Fibroblast of peridontal ligament (primary cell): ENCODE data around the gene DPYD.
A peak's percentile ranks its signal among the peaks of the same experiment; 100 is the strongest.

Experiments
- DNase-seq: peaks from one replicate; pipeline ENCODE4 v3.0.0-alpha.2; 2010; ENCODE audit errors: extremely low read depth

The DPYD gene

DNA sequence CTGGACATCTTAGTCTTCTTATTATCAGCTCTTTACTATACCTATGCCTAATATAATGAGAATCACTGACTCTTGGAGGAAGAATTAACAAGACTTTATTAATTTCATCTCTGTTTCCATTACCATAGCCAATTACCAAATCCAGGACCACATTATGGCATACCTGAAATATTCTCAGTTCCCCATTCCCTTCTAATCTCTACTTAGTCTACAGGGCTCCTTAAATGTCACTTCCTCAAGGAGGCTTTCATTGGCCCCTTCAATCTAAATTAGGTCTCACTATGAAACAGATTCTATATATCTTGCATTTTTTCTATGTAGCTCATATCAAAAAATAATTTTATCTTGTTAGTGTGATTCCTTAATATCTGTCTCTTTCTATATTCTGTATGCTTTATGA is 828.0 kb downstream of the DPYD start:
- DNase-seq, result no peak

DNA sequence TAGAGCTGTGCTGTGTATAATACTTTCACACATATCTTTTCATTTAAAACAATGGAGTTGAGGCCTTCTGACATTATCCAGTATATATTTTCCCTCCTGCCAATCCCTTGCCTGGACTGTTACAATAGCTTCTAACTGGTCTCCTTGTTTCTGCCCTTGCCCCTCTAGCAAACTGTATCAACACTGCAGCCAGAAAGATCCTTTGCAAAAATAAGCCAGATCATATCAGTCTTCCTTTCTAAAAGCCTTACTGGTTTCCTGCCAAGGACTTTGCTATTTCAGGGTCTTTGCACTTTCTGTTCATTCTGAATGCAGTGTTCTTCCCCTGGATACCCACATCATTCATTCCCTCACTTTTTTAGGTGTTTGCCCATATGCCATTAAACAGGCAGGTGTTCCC is 829.2 kb downstream of the DPYD start:
- no peak for DNase-seq

DNA sequence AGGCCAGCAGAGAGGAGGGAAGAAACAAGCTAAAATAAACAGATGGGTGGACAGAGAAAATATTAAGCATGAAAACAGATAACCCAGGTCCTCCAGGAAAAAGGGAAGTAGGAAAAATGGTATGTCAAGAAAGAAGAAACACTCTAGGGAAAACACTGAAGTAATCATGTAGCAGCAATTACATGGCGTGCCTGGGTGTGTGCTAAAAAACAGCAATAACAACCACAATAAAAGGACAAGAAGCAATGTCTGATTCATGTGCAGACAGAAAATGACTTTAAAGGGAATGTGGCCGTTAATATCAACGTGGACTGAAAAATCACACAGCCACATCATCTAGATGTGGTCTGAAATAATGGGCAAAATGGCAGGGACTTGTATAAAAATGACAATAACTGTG is 829.6 kb downstream of the DPYD start:
- no peak for DNase-seq

DNA sequence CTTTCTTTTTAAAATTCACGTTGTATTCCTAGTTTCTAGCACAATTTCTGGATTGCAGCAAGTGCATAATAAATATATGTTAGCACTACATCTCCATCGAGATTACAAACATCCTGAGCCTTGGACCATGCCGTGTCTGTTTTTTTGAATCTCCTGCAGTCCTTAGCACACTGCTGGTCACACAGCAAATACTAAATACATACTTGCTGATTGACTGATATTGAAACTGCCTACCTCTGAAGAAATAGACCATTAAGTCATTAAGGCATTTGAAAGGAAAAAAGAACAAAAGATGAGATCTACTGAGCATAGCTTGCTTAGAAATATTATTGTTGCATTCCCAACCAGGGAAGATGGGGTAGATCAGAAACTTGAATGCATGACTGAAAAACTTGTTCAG is 830.1 kb downstream of the DPYD start:
- DNase-seq, result no peak

DNA sequence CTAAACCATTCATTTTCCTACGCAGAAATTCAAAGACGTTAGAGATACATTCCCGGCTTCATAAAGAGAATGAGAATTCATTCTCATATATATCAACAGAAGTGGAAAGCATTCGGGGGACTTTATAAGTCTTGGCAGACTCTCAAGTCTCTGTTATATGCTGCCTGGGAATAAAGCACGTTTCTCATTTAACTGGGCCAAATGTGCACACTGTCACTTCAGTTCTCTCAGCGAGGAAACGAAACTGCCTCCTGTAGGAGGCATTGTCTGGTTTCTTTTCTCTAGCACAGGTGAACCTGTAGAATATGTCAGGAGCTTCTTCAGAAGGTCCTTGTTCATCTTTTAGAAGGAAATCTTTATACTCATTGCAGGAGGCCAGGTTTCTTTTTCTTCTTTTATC is 831.7 kb downstream of the DPYD start:
- DNase-seq, result no peak

DNA sequence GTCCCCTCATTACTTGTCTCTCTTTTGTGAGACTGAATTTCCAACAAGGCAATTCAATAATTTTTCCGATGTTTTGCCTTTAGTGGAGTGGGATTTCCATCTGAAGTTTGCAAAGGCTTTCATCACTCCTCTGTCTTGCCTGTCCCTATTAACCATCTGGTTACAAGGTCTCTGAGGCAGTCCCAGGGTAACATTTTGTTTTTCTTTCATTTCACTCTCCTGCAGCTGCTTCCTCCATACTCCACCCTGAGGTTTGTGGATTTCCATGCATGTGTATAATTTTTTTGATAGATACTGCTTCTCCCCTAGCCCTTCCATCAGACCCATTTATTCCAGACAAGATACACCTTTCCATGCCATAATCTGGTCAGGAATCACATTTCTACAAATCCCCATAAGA is 832.4 kb downstream of the DPYD start:
- DNase-seq, result peak; percentile 10

DNA sequence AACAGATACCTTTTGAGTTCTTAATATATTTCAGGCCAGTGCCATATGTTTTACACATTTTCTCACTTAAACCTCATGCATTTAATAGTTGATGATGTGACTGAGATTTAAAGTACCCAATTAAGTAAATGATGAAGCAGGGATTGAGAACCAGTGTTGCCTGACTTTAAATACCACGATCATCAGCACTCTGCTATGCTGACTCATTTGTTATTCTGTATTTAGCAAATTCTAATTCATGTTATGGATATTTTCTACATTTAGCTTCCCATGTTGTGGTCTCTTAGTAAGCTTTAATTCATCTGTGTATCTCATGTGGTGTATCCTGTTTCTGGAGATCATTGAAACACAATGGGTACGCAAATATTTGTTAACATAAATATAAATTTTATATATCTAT is 836.3 kb downstream of the DPYD start:
- DNase-seq, result peak; percentile 44

DNA sequence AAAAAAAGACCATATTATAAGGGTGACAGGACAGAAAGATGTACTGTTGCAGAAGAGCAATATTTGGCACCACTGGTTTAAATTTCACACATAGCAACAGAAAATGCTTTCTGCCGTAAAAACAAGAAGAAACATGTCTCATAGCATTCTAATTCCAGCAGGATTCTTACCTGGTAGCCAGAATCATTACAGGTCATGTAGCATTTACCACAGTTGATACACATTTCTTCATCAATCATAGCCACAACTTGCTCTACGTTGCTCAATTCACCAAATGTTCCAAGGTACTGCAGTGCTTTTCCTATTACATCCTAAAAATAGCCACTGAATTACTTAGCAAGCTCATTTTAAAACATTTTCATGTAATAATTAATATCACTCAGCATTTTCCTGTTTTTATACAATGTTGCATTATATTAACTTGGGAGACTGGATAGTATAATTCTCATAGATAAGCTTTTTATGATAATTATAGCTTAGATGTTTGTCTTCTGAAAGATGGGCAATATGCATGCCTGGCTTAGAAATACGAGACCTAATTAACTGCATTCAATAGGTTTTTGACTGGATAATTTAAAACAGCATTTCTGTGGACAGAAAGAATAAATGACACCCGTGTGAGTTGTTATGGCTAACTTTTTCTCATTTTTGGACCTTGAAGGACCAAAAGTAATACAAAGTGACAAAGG is 838.5 kb downstream of the DPYD start:
- no peak for DNase-seq

DNA sequence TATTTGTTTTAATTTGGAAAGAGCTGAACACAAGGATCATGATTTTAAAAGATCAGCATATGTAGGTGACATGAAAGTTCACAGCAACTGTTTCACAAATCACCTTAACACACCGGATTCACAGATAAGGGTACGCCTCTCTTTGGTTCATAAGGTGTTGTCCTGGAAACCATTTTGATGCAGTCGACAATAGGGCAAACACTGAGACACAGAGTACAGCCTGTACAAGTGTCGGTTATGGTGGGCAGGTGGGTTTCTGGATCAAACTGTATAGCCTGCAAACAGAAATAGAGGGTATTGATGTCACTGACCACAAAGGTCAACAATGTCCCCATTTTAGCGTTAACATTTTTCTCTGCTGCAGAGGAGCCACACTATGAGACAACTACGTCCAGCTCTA is 842.0 kb downstream of the DPYD start:
- DNase-seq, result no peak

DNA sequence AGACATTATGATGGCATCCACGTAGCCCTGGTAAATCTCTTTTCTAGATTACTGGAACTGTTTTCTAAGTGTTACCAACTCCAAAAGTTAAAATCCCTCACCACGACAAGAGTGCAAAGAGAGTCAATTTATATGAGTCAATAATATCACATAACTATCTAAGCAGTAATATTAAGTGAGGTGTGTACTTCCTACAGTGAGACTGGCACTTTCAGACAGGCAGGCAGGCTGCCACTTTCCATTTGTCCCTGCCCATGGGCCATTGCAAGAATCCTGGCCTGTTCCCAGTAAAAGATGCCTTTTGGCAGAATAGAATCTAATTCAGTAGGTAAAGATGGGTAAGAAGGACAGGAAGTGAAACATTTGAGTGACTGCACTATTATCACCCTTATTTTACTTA is 843.6 kb downstream of the DPYD start:
- no peak for DNase-seq

DNA sequence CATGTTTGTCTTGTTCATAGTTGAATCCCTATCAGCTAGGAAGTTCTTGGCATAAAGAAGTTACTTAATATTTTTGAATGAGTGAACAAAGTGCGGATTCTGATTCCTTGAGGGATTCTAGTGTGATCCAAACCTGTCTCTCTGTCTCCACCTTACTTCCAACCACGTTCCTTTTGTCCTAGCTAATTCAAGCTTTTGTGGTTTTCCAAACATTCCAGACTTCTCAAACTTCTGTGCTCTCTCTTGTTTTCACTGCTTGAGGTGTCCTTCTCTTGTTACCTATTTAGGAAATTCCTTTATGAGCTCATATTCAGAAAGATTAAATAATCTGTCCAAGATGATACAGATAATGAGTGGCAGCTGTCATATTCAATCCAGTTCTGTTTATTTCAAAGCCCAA is 846.1 kb downstream of the DPYD start:
- DNase-seq, result no peak

DNA sequence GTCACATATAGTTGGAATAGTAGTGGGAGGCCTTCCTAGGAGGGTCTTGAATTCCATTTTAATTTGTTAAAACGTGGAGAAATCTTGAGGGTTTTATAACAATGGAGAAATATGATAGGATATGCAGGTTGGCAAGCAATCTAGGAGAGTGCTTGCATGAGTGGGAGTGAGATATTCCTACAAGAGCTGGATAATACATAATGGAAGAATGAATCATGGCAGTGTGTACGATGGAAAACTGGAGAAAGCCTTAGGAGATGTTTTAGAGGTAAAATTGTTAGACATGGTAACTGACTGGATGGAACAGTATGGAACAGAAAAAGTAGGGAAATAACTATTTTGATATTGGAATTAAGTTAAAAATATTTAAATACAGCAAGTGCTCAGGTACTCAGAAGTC is 846.9 kb downstream of the DPYD start:
- no peak for DNase-seq

DNA sequence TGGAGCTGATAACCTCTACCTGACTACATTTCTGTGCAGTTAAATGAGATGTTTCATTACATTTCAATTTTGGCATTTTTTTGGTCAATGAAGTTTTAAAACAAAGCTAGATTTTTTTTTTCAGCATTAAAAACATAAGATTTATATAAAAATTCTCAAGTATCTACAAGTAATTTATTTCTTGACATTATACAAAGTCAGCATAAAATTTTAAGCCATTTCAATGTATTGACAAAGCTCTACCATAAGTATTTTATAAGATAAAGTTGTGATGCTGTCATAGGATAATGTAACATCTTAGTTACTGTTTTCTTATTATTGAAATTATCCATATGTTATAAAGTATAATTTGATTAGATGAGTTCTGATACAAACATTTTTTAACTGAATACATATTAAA is 847.7 kb downstream of the DPYD start:
- no peak for DNase-seq

DNA sequence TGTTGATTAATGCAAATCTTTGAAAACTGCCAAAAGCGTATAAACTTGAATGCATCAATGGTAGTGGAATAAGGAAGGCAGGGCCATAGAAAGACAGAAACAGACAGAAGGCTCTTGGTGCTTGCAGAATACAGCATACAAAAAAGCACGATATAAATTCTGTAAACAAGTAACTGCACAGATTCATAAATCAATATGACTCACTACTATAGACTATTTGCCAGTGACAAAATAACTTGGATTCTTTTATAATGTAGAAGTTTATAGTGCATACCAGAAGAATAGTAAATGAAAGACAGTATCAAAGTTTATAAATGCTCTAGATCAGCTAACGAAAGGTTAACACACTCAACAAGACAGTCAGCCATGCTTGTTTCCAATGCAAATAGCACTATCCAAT is 849.7 kb downstream of the DPYD start:
- no peak for DNase-seq

DNA sequence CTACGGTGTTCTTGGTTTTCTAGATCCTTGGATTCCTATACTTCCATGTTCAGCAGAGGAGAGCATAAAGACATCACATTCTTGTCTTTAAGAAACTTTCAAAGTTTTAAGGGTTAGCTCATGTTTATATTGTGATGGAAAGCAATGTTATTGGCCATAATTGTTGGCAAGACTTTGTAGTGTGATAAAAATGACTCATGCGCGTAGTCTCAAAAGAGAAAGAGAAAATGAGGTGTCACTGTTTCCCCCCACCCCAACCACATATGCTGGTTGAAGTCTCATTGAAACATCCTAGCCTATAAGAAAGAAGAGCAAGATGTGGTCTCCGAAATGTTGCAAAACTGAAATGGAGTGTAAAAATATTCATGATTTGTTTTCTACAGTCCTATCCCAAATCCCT is 850.5 kb downstream of the DPYD start:
- DNase-seq, result no peak

DNA sequence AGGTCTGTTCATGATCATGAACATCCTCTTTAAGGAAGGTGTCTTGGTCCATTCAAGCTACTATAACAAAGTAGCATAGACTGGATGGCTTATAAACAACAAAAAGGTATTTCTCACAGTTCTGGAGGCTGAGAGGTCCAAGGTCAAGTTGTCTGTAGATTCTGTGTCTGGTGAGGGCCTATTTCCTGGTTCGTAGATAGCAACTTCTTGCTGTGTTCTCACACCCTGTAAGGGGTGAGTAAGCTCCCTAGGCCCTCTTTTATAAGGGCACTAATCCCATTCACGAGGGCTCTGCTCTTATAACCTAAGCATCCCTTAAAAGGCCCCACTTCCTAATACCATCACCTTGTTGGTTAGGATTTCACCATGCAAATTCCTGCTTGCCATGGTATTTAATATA is 851.5 kb downstream of the DPYD start:
- no peak for DNase-seq

DNA sequence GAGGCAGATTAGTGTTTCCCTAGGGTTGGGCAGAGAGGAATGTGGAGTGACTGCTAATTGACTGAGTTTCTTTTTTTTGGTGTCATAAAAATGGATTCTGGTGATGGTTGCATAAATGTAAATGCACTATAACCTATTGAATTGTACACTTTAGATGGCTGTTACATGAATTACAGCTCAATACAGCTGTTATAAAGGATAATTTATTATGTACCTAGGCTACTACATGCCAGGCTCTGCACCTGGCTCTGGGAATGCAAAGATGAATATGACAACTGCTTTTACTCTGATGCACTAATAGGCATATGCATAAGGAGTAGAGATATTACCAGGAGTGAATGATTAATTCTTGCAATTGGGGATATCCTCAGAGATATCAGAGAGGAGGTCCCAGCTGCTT is 854.0 kb downstream of the DPYD start:
- DNase-seq, result peak; percentile 34

DNA sequence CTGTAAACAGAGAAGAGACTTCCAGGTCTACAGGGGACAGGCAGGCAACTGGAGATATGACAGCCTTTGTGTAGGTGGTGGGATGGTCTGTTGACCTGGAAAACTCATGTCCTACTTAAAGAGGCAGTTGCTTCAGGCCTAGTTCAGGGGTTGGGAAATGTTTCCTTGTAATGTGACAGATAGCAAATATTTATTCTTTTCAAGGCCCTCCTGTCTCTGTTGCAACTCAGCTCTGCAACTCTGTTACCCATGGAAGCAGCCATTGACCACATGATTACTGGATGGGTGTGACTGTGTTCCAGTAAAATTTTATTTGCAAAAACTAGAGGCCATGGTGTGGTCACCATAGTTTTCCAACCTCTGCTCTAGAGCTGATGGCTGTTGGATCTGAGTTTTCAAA is 857.3 kb downstream of the DPYD start:
- DNase-seq, result peak; percentile 19

DNA sequence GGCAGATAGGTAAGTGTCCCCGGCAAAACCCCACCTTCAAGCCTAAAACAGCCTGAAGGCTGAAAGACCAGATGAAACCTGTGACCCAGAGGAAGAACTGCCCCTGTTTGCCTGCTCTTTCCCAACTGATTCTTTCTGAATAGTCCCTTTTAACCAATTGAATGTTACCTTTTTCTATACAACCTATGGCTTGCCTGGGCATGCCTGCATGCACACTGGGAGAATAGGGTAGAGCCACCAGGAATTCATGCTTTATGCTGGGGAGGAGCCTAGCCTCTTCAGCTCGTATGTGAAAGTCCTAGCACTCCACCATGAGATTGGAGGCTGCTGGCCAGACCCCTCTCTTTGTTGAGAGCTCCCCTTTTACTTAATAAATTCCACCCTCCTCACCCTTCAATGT is 859.2 kb downstream of the DPYD start:
- DNase-seq, result no peak

DNA sequence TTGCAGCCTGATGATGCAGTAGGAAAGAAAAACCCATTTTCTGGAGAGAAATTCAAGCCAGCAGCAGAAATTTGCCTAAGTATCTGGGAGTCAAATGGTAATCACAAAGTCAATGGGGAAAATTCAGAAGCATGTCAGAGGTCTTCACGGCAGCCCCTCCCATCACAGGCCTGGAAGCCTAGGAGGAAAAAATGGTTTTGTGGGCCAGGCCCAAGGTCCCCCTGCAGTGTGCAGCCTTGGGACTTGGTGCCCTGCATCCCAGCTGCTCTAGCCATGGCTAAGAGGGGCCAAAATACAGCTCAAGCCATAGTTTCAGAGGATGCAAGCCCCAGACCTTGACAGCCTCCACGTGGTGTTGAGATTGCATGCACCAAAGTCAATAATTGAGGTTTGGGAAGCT is 864.4 kb downstream of the DPYD start:
- no peak for DNase-seq

DNA sequence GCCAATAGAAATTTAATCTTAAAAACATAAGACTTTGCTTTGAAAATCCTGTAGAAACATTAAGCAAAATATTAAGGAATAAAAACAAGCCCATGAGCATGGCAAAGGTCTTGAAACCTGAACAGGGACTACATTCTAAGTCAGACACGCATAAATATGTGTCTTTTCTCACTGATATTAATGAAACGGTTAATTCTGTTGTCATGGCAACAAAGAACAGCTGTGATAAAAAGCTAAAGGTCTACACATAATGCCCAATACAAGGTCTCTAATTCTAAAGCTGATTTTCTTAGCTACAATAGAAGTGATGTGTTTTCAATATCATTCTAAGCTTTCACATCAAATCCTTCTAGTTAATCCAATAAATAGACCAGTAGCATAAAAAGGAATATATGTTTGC is 867.6 kb downstream of the DPYD start:
- no peak for DNase-seq

DNA sequence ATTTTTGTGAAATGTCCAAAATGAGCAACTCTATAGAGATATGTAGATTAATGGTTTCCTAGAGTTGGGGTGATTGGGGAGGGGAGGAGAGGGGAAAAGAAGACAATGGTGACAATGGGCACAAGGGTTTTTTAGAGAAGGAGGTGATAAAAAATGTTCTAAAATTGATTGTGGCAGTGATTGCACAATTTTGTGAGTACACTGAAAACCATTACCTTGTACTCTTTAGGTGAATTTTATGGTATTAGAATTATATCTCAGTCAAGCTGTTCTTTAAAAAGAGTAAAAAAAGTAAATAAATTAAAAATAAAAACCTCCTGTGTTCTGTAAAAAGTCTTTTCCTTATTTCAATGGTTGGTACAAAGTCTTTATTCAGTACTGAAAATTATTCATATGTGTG is 869.0 kb downstream of the DPYD start:
- DNase-seq, result no peak

DNA sequence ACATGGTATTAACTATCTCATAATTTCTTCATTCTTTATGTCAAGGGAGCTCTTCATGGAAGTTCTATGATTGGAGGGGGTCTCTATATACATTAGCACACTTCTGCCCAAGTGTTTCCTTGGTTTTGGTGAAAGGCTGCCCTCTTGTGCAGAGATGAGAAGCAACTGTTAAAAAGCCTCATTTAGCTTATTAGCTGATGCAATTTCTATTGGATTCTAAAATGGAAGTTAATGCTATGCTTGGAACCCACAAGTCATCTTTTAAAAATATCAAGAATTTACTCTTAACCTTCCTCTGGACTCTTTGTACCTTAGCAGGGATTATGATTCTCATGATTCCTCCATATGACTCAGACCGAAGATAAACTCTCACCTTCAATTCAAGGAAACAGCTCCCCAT is 870.3 kb downstream of the DPYD start:
- DNase-seq, result peak; percentile 66

DNA sequence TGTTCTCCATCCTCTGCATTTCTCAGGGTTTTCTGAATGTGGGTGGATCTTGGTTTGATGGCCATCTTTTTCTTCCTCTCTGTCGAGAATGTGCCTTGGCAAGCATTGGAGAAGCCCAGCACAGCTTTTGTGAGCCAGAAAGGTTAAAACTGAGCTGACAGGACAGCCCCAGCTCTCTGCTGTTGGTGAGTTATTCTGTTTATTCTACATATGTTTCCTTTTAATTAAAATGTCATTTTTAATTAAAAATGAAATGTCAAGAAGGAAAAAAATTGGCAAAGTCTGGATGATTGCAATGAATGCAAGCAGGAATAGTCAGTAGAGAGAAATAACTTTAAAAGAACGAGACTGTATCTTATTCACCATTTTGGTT is 873.4 kb downstream of the DPYD start:
- peak; percentile 72 for DNase-seq
